ENCODE measurements around the gene CALCOCO1.
"Not testable (repeated sequence)": the region's sequence is repeated elsewhere in the genome, so short reads cannot be mapped to it uniquely, and the experiment has no call there.

CALCOCO1 gene

GRCh38 chr12:53727310-53728041, at the start of gene CALCOCO1:
TSS of gene CALCOCO1 (minus strand) at chr12:53727452. CDS start at chr12:53725242, 2,210 bp downstream.
- DNase-seq = peak; percentile 72 to 100 (median 94)

- DNase-seq = no peak
These were observed 49.6 kb upstream of the CALCOCO1 start for GRCh38 chr12:53776872-53777271.

- no peak for DNase-seq
These were observed 48.4 kb upstream of the CALCOCO1 start for GRCh38 chr12:53775478-53776145.

GRCh38 chr12:53770281-53770680, 43.0 kb upstream of the CALCOCO1 start:
- DNase-seq = no peak

- DNase-seq = no peak
These were observed 41.7 kb upstream of the CALCOCO1 start for GRCh38 chr12:53768976-53769375.

GRCh38 chr12:53766881-53767280, 39.6 kb upstream of the CALCOCO1 start:
- no peak for DNase-seq

GRCh38 chr12:53765891-53766290, 38.6 kb upstream of the CALCOCO1 start:
- no peak for DNase-seq

- DNase-seq = no peak
These were observed 37.4 kb upstream of the CALCOCO1 start for GRCh38 chr12:53764615-53765014.

- not testable (repeated sequence) for DNase-seq
These were observed 35.5 kb upstream of the CALCOCO1 start for GRCh38 chr12:53762793-53763192.

GRCh38 chr12:53761306-53761705, 34.1 kb upstream of the CALCOCO1 start:
- no peak for DNase-seq

GRCh38 chr12:53759261-53759660, 32.0 kb upstream of the CALCOCO1 start:
- no peak for DNase-seq

GRCh38 chr12:53758730-53759103, 31.5 kb upstream of the CALCOCO1 start:
- no peak for DNase-seq

- DNase-seq = no peak
These were observed 31.0 kb upstream of the CALCOCO1 start for GRCh38 chr12:53758081-53758729.

GRCh38 chr12:53757101-53757770, 30.0 kb upstream of the CALCOCO1 start:
- DNase-seq = peak in 12 of 14 donors; percentile 15 to 77 (median 42)

- no peak for DNase-seq
These were observed 29.2 kb upstream of the CALCOCO1 start for GRCh38 chr12:53756300-53757100.

GRCh38 chr12:53755893-53756292, 28.6 kb upstream of the CALCOCO1 start:
- DNase-seq = no peak

- DNase-seq = no peak
These were observed 28.2 kb upstream of the CALCOCO1 start for GRCh38 chr12:53755451-53755891.

GRCh38 chr12:53754633-53755264, 27.5 kb upstream of the CALCOCO1 start:
- DNase-seq = peak in 1 of 14 donors; percentile 52

GRCh38 chr12:53754188-53754585, 26.9 kb upstream of the CALCOCO1 start:
- DNase-seq = no peak

- DNase-seq = peak in 1 of 14 donors; percentile 53
These were observed 25.4 kb upstream of the CALCOCO1 start for GRCh38 chr12:53752621-53753020.

- DNase-seq = peak in 1 of 14 donors; percentile 72
These were observed 24.9 kb upstream of the CALCOCO1 start for GRCh38 chr12:53752192-53752601.
